GM21786 (cell line): Measurements from ENCODE around the gene ATG14.
A peak's percentile ranks its signal among the peaks of the same experiment; 100 is the strongest.
"Not testable (repeated sequence)": the region's sequence is repeated elsewhere in the genome, so short reads cannot be mapped to it uniquely, and the experiment has no call there.

Source experiments
- ATAC-seq: cut with Tn5 transposase; IDR thresholded peaks from one replicate; pipeline ENCODE4 v1.9.1; 2021; ENCODE audit not compliant: unreplicated experiment

Gene ATG14

GRCh38 chr14:55411426-55412389 lies at the start of gene ATG14:
ATG14 (minus strand) TSS chr14:55411830; CDS start chr14:55411822, 8 bp downstream.
- ATAC-seq, result peak; percentile 97

- ATAC-seq, result peak; percentile 71
Measured at GRCh38 chr14:55458800-55459515, 47.3 kb upstream of the ATG14 start.

GRCh38 chr14:55457496-55457895 lies 45.9 kb upstream of the ATG14 start:
- ATAC-seq, result no peak

- not testable (repeated sequence) for ATAC-seq
Measured at GRCh38 chr14:55456411-55456810, 44.8 kb upstream of the ATG14 start.

- ATAC-seq, result no peak
Measured at GRCh38 chr14:55454264-55455002, 42.8 kb upstream of the ATG14 start.

GRCh38 chr14:55451950-55452349 lies 40.3 kb upstream of the ATG14 start:
- no peak for ATAC-seq

GRCh38 chr14:55451398-55451797 lies 39.8 kb upstream of the ATG14 start:
- peak; percentile 19 for ATAC-seq

GRCh38 chr14:55450987-55451386 lies 39.4 kb upstream of the ATG14 start:
- ATAC-seq, result peak; percentile 58

GRCh38 chr14:55450539-55450938 lies 38.9 kb upstream of the ATG14 start:
- ATAC-seq, result peak; percentile 8

GRCh38 chr14:55450124-55450523 lies 38.5 kb upstream of the ATG14 start:
- no peak for ATAC-seq

GRCh38 chr14:55449116-55449515 lies 37.5 kb upstream of the ATG14 start:
- no peak for ATAC-seq

GRCh38 chr14:55448141-55448614 lies 36.5 kb upstream of the ATG14 start:
- no peak for ATAC-seq

GRCh38 chr14:55446833-55447232 lies 35.2 kb upstream of the ATG14 start:
- ATAC-seq, result no peak

- no peak for ATAC-seq
Measured at GRCh38 chr14:55446127-55446736, 34.6 kb upstream of the ATG14 start.

- ATAC-seq, result no peak
Measured at GRCh38 chr14:55441286-55441685, 29.7 kb upstream of the ATG14 start.

- ATAC-seq, result no peak
Measured at GRCh38 chr14:55440385-55440784, 28.8 kb upstream of the ATG14 start, which contains the start of gene TBPL2. TBPL2 (minus strand) TSS chr14:55440616; CDS start chr14:55440449, 167 bp downstream.

- ATAC-seq, result no peak
Measured at GRCh38 chr14:55438066-55438683, 26.5 kb upstream of the ATG14 start.

GRCh38 chr14:55436931-55437330 lies 25.3 kb upstream of the ATG14 start:
- no peak for ATAC-seq

GRCh38 chr14:55436519-55436918 lies 24.9 kb upstream of the ATG14 start:
- ATAC-seq, result no peak

- ATAC-seq, result no peak
Measured at GRCh38 chr14:55434805-55435174, 23.2 kb upstream of the ATG14 start.
